Lung (tissue), 12 donors: Measurements from ENCODE around the gene STXBP6. TPM values are rescaled to one million over a fixed set of nuclear protein-coding genes. Genes with fewer than 3 reads are reported as not detected.

Experiments
- ATAC-seq: fragments of 200-7000 bp; cut with Tn5 transposase; one replicate; pipeline ENCODE4 v1.9.1; 2020; ENCODE audit warnings: moderate number of reproducible peaks; ENCODE audit not compliant: insufficient read depth, low FRiP score
- DNase-seq, 3 donors: peaks; one replicate each; pipeline ENCODE4 v3.0.0-alpha.2; 2013 to 2017
- H3K27ac ChIP-seq, 2 donors: one replicate each; pipeline ENCODE4 v1.5.1; 2013; ENCODE audit warnings: mild to moderate bottlenecking in 2 of 2, moderate library complexity in 2 of 2, control low read depth in 1 of 2, inconsistent platforms in 1 of 2, low read depth in 1 of 2, low read length in 1 of 2
- H3K27me3 ChIP-seq, 3 donors: one replicate each; pipeline ENCODE4 v1.5.1; 2013; ENCODE audit warnings: low read length in 2 of 3; ENCODE audit not compliant: control insufficient read depth in 3 of 3, insufficient read depth in 3 of 3
- H3K36me3 ChIP-seq, 4 donors: one replicate each; pipeline ENCODE4 v1.5.1; 2013; ENCODE audit warnings: low read length in 4 of 4, mild to moderate bottlenecking in 1 of 4, moderate library complexity in 1 of 4; ENCODE audit not compliant: control insufficient read depth in 4 of 4, insufficient read depth in 4 of 4
- H3K4me1 ChIP-seq, 5 donors: one replicate each; pipeline ENCODE4 v1.5.1; 2013; ENCODE audit warnings: low read length in 5 of 5, mild to moderate bottlenecking in 2 of 5, moderate library complexity in 1 of 5; ENCODE audit not compliant: control insufficient read depth in 5 of 5, insufficient read depth in 5 of 5
- H3K4me3 ChIP-seq: one replicate; pipeline ENCODE4 v1.5.1; 2013; ENCODE audit warnings: mild to moderate bottlenecking, control low read depth, moderate library complexity
- H3K9ac ChIP-seq, 2 donors: one replicate each; pipeline ENCODE4 v1.5.1; 2013; ENCODE audit warnings: low read length in 2 of 2, control low read depth in 1 of 2; ENCODE audit not compliant: insufficient read depth in 1 of 2
- H3K9me3 ChIP-seq, 4 donors: one replicate each; pipeline ENCODE4 v1.5.1; 2013; ENCODE audit warnings: low read length in 3 of 4, mild to moderate bottlenecking in 1 of 4, moderate library complexity in 1 of 4; ENCODE audit not compliant: control insufficient read depth in 4 of 4, insufficient read depth in 3 of 4
- whole genome bisulfite sequencing, 2 donors: extraction: QIAGEN DNeasy Blood & Tissue Kit; methylation state at CpG; one replicate each; pipeline ENCODE4 v1.1.7; 2013; 5-methylcytosine and 5-hydroxymethylcytosine counted together
- polyA plus RNA-seq, 2 donors: library from polyadenylated mRNA; stranded (reverse); fragments of 200-250 nt; gene quantifications; one replicate each; pipeline ENCODE4 v1.2.1, GENCODE V29; 2013
- total RNA-seq, 2 donors: library from RNA; depleted of rRNA in 1 of 2; stranded (reverse); fragments of >200 nt in 1 of 2; gene quantifications; one replicate each; pipeline ENCODE4 v1.2.1, GENCODE V29; 2014 to 2021
- TF ChIP-seq, protein P1 (sequence below): IDR thresholded peaks from 2 replicates; pipeline ENCODE4 v1.5.1; 2012; ENCODE audit warnings: mild to moderate bottlenecking; ENCODE audit errors: control extremely low read depth, extremely low read depth
- donor health status: control.
- donor health status: control.
- donor health status: Bipolar disorder and iron deficiency.
- donor health status: healthy.
- donor health status: DM: yes; HTN: yes; CAD: no.

The STXBP6 gene
- total and polyA plus RNA-seq, 4 donors, result 9.3 to 42.5 (median 10.5) TPM

DNA sequence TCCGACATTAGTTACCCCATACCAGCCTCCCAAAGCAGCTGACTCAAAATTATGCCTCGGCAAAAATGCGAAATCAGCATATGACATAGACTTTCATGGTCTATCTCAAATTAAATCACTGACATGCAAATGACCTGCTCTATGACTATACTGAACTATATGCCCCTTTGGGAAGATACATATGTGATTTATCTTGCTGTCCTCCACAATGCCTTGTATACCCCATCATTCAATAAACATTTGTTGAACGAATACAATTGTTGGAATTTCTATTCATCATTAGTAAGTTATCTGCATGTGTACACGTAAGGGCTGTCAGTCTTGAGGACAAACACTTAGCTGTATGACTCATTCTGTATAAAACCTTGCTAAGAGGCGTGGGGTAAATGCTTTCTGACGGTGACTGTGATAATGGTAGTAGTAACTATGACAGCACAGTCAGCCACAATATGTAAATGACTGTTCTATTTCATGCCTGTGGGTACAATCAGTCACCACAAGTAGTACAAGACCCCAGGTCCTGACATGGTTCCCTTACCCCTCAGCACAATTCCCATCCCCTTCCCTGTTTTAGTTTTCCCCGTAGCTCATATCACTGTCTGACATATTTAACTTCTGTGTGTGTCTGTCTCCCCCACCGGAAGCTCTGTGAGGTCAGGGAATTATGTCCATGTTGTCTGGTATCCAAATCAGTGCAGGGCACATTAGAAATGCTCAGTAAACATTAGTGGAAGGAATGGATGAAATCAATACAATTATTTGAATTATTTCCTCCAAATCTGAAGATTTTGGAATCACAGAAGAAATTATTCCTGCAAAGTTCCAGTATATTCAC is 42.8 kb downstream of the STXBP6 start:
- Histone ChIP-seq H3K36me3 (no peaks in the 10 kb centered on the region), H3K4me1 (peaks cover 6 to 59% (median 9%) of the 10 kb centered on the region in 5 donors), H3K27ac (peak overlapping the region; percentile 74 to 83), H3K9me3 (no peaks in the 10 kb centered on the region), H3K27me3 (no peaks in the 10 kb centered on the region), H3K4me3 (no peak overlapping the region), H3K9ac (no peak overlapping the region)
- ATAC-seq, result peak; percentile 80
- no peak for DNase-seq
- WGBS, 2 donors, result 54 to 72% methylated on average over 9 of the region's 9 CpGs
- TF ChIP-seq, protein P1, sequence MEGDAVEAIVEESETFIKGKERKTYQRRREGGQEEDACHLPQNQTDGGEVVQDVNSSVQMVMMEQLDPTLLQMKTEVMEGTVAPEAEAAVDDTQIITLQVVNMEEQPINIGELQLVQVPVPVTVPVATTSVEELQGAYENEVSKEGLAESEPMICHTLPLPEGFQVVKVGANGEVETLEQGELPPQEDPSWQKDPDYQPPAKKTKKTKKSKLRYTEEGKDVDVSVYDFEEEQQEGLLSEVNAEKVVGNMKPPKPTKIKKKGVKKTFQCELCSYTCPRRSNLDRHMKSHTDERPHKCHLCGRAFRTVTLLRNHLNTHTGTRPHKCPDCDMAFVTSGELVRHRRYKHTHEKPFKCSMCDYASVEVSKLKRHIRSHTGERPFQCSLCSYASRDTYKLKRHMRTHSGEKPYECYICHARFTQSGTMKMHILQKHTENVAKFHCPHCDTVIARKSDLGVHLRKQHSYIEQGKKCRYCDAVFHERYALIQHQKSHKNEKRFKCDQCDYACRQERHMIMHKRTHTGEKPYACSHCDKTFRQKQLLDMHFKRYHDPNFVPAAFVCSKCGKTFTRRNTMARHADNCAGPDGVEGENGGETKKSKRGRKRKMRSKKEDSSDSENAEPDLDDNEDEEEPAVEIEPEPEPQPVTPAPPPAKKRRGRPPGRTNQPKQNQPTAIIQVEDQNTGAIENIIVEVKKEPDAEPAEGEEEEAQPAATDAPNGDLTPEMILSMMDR, result no peak

GRCh38 chr14:25006031-25006430 is 43.9 kb downstream of the STXBP6 start:
- Histone ChIP-seq H3K9me3 (no peaks in the 10 kb centered on the region), H3K4me3 (no peak overlapping the region), H3K27ac (peak overlapping the region; percentile 12 to 68), H3K27me3 (no peaks in the 10 kb centered on the region), H3K36me3 (no peaks in the 10 kb centered on the region), H3K4me1 (peaks cover 6 to 56% (median 18%) of the 10 kb centered on the region in 5 donors), H3K9ac (no peak overlapping the region)
- ATAC-seq (no peak), DNase-seq (no peak)
- WGBS, 2 donors, result 81 to 84% methylated on average over 3 of the region's 3 CpGs
- TF ChIP-seq, protein P1, result no peak

DNA sequence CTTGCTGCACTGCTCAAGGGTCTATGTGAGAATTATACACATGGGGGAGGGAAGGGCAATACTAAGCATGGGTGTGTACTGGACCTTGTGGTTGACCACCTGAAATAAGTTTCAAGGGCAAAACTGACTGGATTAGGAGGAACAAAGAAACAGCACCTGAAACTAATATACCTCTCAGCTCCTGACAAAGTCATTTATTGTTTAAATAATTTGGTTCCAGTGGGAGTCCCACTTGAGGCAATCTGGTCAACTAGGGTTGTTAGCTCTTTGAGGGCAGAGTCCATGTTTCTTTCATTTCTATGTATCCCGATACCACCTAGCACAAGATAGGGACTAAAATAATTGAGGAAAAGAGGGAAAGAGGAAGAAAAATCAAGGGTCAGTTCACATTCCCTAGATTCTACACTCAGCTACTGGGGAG is 45.5 kb downstream of the STXBP6 start:
- TF ChIP-seq, protein P1, result no peak
- Histone ChIP-seq H3K27me3 (no peaks in the 10 kb centered on the region), H3K36me3 (no peaks in the 10 kb centered on the region), H3K9me3 (no peaks in the 10 kb centered on the region), H3K4me3 (no peak overlapping the region), H3K27ac (peak overlapping the region in 1 of 2 donors; percentile 76), H3K9ac (no peak overlapping the region), H3K4me1 (peaks cover 6 to 53% (median 17%) of the 10 kb centered on the region in 5 donors)
- no peak for ATAC-seq
- DNase-seq, result no peak
- 94 to 95% methylated on average over 1 of the region's 1 CpG for WGBS, 2 donors
